GM23338 (cell line): Measurements from ENCODE around the gene GRAMD1A. TPM values are rescaled to one million over a fixed set of nuclear protein-coding genes. Genes with fewer than 3 reads are reported as not detected.
A peak's percentile ranks its signal among the peaks of the same experiment; 100 is the strongest.
"Not testable (repeated sequence)": the region's sequence is repeated elsewhere in the genome, so short reads cannot be mapped to it uniquely, and the experiment has no call there.

Experiments used
- ATAC-seq: fragments of 200-7000 bp; cut with Tn5 transposase; 3 replicates; pipeline ENCODE4 v1.9.1; 2020
- DNase-seq: peaks from one replicate; pipeline ENCODE4 v3.0.0-alpha.2; 2015; ENCODE audit warnings: low spot score
- H2AFZ ChIP-seq: fragments of 200-600 bp; sonication (generic); 2 replicates; pipeline ENCODE4 v1.8.0; 2016; ENCODE audit warnings: antibody characterized with exemption, mild to moderate bottlenecking, moderate library complexity
- H3F3A ChIP-seq: fragments of 200-600 bp; sonication (generic); replicated peaks from 2 replicates; pipeline ENCODE4 v1.8.0; 2017; ENCODE audit warnings: antibody characterized with exemption, mixed run types, low read depth
- H3K27ac ChIP-seq: fragments of 200-600 bp; sonication (generic); 2 replicates; pipeline ENCODE4 v1.6.1; 2016; ENCODE audit warnings: low read depth
- H3K27me3 ChIP-seq: fragments of 200-600 bp; sonication (generic); 2 replicates; pipeline ENCODE4 v1.8.0; 2016; ENCODE audit warnings: mild to moderate bottlenecking, mixed run types, moderate library complexity; ENCODE audit not compliant: insufficient read depth
- H3K36me3 ChIP-seq: fragments of 200-600 bp; sonication (generic); 2 replicates; pipeline ENCODE4 v1.8.0; 2016; ENCODE audit warnings: mild to moderate bottlenecking; ENCODE audit not compliant: insufficient read depth
- H3K4me1 ChIP-seq: fragments of 200-600 bp; sonication (generic); 2 replicates; pipeline ENCODE4 v1.8.0; 2016; ENCODE audit warnings: mild to moderate bottlenecking, moderate library complexity; ENCODE audit not compliant: insufficient read depth
- H3K4me2 ChIP-seq: fragments of 200-600 bp; sonication (generic); 2 replicates; pipeline ENCODE4 v1.7.1; 2017; ENCODE audit warnings: mixed run types
- H3K4me3 ChIP-seq: fragments of 200-600 bp; sonication (generic); 2 replicates; pipeline ENCODE4 v1.6.1; 2016; ENCODE audit warnings: mixed run types
- H3K79me2 ChIP-seq: fragments of 200-600 bp; sonication (generic); replicated peaks from 2 replicates; pipeline ENCODE4 v1.8.0; 2017; ENCODE audit warnings: mild to moderate bottlenecking; ENCODE audit not compliant: insufficient read depth
- H3K9me2 ChIP-seq: fragments of 200-600 bp; sonication (generic); 2 replicates; pipeline ENCODE4 v1.8.0; 2017; ENCODE audit not compliant: insufficient read depth
- H4K20me1 ChIP-seq: fragments of 200-600 bp; sonication (generic); replicated peaks from 2 replicates; pipeline ENCODE4 v1.8.0; 2017; ENCODE audit warnings: mild to moderate bottlenecking; ENCODE audit not compliant: insufficient read depth
- H3K27ac Mint-ChIP-seq: 2 replicates; pipeline ENCODE4 v1.8.0; 2020; ENCODE audit warnings: inconsistent platforms, mild to moderate bottlenecking, moderate library complexity, mixed read lengths
- H3K27me3 Mint-ChIP-seq: 3 replicates; pipeline ENCODE4 v1.8.0; 2022; ENCODE audit warnings: low read depth, mild to moderate bottlenecking, moderate library complexity, mixed read lengths, inconsistent platforms; ENCODE audit not compliant: insufficient read depth, poor library complexity
- H3K36me3 Mint-ChIP-seq: 3 replicates; pipeline ENCODE4 v1.8.0; 2021; ENCODE audit warnings: low read depth, mild to moderate bottlenecking, inconsistent platforms, moderate library complexity, mixed read lengths
- H3K4me1 Mint-ChIP-seq: 3 replicates; pipeline ENCODE4 v1.8.0; 2020; ENCODE audit warnings: mild to moderate bottlenecking, inconsistent platforms, mixed read lengths
- H3K4me3 Mint-ChIP-seq: 3 replicates; pipeline ENCODE4 v1.8.0; 2021; ENCODE audit warnings: moderate library complexity, mild to moderate bottlenecking, inconsistent platforms, mixed read lengths
- H3K9me3 Mint-ChIP-seq: 3 replicates; pipeline ENCODE4 v1.8.0; 2020; ENCODE audit warnings: moderate library complexity, mild to moderate bottlenecking, inconsistent platforms, mixed read lengths
- CREB1 ChIP-seq: fragments of 250-450 bp; sonication (Bioruptor Pico); IDR thresholded peaks from 2 replicates; pipeline ENCODE4 v1.5.0; 2020; ENCODE audit warnings: low read depth, mild to moderate bottlenecking, moderate library complexity
- NANOG ChIP-seq: IDR thresholded peaks from 2 replicates; pipeline ENCODE4 v1.6.1; 2016; ENCODE audit warnings: antibody characterized with exemption, borderline replicate concordance
- POLR2AphosphoS5 ChIP-seq: IDR thresholded peaks from 2 replicates; pipeline ENCODE4 v1.6.1; 2016; ENCODE audit warnings: antibody characterized with exemption, low read depth
- ZNF331 ChIP-seq: fragments of 250-450 bp; sonication (Bioruptor Pico); IDR thresholded peaks from 2 replicates; pipeline ENCODE4 v1.5.0; 2020; ENCODE audit warnings: low read depth, mild to moderate bottlenecking, moderate library complexity
- polyA plus RNA-seq: library from polyadenylated mRNA; unstranded; fragments of >200 nt; fragmentation: Nextera tagmentation; extraction: Ambion mirVana; gene quantifications from 2 replicates; pipeline ENCODE4 v1.2.1, GENCODE V29; 2016
- total RNA-seq: library from RNA; depleted of rRNA; stranded (reverse); fragments of >200 nt; shearing (Covaris generic); gene quantifications from 2 replicates; pipeline ENCODE4 v1.2.3, GENCODE V29; 2014
- TF ChIP-seq, protein P1 (sequence below): fragments of 250-450 bp; sonication (Bioruptor Pico); IDR thresholded peaks from 2 replicates; pipeline ENCODE4 v1.5.0; 2020; ENCODE audit warnings: mild to moderate bottlenecking, moderate library complexity
- TF ChIP-seq, protein P2 (sequence below): IDR thresholded peaks from 2 replicates; pipeline ENCODE4 v1.6.1; 2016; ENCODE audit warnings: antibody characterized with exemption

The GRAMD1A gene
- total and polyA plus RNA-seq, 2 experiments from 2014 or later, result 122 to 174 TPM

DNA sequence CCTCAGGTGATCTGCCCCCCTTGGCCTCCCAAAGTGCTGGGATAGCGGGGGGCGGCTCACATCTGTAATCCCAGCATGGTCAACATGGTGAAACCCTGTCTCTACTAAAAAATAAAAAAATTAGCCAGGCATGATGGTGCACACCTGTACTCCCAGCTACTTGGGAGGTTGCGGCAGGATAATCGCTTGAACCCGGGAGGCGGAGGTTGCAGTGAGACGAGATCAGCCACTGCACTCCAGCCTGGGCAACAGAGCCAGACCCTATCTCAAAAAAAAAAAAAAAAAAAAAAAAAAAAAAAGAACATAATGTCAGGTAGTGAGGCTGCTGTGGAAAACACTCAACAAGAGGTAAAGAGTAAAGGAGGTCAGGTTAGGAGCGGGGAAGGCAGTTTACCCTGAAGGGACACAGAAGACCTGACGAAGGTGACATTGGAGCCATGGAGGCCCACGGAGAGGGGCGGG lies 29.2 kb downstream of the GRAMD1A start:
- Histone ChIP-seq H3K27me3 (peaks cover 34% of the 10 kb centered on the region), H3K4me1 (peaks cover 15% of the 10 kb centered on the region), H3K4me2 (peak overlapping the region; percentile 86), H3K4me3 (peak overlapping the region; percentile 66; the same call in 1 of the 2 replicates), H3F3A (peaks cover 50% of the 10 kb centered on the region), H4K20me1 (peaks cover 11% of the 10 kb centered on the region; the same call in 1 of the 2 replicates), H3K36me3 (peaks cover 25% of the 10 kb centered on the region)
- Mint-ChIP-seq H3K36me3 (peaks cover 40% of the 10 kb centered on the region), H3K27me3 (peaks cover 45% of the 10 kb centered on the region), H3K4me3 (peak overlapping the region; percentile 51; the same call in 2 of the 3 replicates)
- not testable (repeated sequence) for H2AFZ ChIP-seq, H3K9me3 Mint-ChIP-seq, H3K9me2 ChIP-seq, DNase-seq, H3K27ac Mint-ChIP-seq, H3K4me1 Mint-ChIP-seq, H3K27ac ChIP-seq, ATAC-seq, H3K79me2 ChIP-seq
- peak; percentile 65 for TF ChIP-seq POLR2AphosphoS5

DNA sequence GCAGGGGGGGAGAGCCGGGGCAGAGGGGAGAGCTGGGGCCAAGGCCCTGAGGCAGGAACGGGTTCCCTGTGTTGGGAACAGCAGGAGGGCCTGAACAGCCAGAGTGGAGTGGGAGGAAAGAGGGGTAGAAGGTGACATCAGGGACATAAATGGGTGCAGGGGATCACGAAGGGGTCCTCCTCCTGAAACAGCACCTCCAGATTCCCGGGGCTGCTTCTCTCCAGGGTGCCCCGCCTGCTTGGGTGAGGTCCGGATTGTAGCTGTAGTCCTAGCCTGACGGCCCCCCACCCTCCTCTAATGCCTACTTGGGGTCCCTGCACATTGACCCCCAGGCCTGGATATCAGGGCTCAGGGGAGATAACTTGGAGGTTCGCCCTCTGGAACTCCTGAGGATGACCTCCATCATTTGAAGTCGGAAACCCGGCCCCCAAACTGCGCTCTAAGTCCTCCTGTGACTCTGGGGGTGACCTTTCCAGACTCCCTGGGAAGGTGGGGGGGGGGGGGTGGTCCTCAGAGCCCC lies 29.7 kb downstream of the GRAMD1A start:
- Histone ChIP-seq H3K79me2 (no peaks in the 10 kb centered on the region), H3K36me3 (peaks cover 25% of the 10 kb centered on the region), H3K4me1 (peaks cover 15% of the 10 kb centered on the region), H2AFZ (no peak overlapping the region; the same call in 1 of the 2 replicates), H3K27ac (no peak overlapping the region), H4K20me1 (peaks cover 11% of the 10 kb centered on the region; the same call in 1 of the 2 replicates), H3K4me2 (peak overlapping the region; percentile 86), H3K4me3 (peak overlapping the region; percentile 66), H3K27me3 (peaks cover 34% of the 10 kb centered on the region), H3K9me2 (no peaks in the 10 kb centered on the region), H3F3A (peaks cover 50% of the 10 kb centered on the region)
- Mint-ChIP-seq H3K27me3 (peaks cover 48% of the 10 kb centered on the region), H3K9me3 (peaks cover 7% of the 10 kb centered on the region; the same call in 2 of the 3 replicates), H3K4me1 (peaks cover 6% of the 10 kb centered on the region; the same call in 2 of the 3 replicates), H3K4me3 (peak overlapping the region; percentile 51), H3K27ac (no peak overlapping the region), H3K36me3 (peaks cover 35% of the 10 kb centered on the region)
- TF ChIP-seq POLR2AphosphoS5 (0 out of 2 replicates have a peak, but pooled peaks have one; percentile 11), ZNF331 (CRISPR knock-in tag) (no peak), NANOG (no peak), CREB1 (no peak)
- TF ChIP-seq, protein P1, sequence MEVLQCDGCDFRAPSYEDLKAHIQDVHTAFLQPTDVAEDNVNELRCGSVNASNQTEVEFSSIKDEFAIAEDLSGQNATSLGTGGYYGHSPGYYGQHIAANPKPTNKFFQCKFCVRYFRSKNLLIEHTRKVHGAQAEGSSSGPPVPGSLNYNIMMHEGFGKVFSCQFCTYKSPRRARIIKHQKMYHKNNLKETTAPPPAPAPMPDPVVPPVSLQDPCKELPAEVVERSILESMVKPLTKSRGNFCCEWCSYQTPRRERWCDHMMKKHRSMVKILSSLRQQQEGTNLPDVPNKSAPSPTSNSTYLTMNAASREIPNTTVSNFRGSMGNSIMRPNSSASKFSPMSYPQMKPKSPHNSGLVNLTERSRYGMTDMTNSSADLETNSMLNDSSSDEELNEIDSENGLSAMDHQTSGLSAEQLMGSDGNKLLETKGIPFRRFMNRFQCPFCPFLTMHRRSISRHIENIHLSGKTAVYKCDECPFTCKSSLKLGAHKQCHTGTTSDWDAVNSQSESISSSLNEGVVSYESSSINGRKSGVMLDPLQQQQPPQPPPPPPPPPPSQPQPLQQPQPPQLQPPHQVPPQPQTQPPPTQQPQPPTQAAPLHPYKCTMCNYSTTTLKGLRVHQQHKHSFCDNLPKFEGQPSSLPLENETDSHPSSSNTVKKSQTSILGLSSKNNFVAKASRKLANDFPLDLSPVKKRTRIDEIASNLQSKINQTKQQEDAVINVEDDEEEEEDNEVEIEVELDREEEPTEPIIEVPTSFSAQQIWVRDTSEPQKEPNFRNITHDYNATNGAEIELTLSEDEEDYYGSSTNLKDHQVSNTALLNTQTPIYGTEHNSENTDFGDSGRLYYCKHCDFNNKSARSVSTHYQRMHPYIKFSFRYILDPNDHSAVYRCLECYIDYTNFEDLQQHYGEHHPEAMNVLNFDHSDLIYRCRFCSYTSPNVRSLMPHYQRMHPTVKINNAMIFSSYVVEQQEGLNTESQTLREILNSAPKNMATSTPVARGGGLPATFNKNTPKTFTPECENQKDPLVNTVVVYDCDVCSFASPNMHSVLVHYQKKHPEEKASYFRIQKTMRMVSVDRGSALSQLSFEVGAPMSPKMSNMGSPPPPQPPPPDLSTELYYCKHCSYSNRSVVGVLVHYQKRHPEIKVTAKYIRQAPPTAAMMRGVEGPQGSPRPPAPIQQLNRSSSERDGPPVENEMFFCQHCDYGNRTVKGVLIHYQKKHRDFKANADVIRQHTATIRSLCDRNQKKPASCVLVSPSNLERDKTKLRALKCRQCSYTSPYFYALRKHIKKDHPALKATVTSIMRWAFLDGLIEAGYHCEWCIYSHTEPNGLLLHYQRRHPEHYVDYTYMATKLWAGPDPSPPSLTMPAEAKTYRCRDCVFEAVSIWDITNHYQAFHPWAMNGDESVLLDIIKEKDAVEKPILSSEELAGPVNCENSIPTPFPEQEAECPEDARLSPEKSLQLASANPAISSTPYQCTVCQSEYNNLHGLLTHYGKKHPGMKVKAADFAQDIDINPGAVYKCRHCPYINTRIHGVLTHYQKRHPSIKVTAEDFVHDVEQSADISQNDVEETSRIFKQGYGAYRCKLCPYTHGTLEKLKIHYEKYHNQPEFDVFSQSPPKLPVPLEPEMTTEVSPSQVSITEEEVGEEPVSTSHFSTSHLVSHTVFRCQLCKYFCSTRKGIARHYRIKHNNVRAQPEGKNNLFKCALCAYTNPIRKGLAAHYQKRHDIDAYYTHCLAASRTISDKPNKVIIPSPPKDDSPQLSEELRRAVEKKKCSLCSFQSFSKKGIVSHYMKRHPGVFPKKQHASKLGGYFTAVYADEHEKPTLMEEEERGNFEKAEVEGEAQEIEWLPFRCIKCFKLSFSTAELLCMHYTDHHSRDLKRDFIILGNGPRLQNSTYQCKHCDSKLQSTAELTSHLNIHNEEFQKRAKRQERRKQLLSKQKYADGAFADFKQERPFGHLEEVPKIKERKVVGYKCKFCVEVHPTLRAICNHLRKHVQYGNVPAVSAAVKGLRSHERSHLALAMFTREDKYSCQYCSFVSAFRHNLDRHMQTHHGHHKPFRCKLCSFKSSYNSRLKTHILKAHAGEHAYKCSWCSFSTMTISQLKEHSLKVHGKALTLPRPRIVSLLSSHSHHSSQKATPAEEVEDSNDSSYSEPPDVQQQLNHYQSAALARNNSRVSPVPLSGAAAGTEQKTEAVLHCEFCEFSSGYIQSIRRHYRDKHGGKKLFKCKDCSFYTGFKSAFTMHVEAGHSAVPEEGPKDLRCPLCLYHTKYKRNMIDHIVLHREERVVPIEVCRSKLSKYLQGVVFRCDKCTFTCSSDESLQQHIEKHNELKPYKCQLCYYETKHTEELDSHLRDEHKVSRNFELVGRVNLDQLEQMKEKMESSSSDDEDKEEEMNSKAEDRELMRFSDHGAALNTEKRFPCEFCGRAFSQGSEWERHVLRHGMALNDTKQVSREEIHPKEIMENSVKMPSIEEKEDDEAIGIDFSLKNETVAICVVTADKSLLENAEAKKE (CRISPR knock-in tag), result no peak
- TF ChIP-seq, protein P2, sequence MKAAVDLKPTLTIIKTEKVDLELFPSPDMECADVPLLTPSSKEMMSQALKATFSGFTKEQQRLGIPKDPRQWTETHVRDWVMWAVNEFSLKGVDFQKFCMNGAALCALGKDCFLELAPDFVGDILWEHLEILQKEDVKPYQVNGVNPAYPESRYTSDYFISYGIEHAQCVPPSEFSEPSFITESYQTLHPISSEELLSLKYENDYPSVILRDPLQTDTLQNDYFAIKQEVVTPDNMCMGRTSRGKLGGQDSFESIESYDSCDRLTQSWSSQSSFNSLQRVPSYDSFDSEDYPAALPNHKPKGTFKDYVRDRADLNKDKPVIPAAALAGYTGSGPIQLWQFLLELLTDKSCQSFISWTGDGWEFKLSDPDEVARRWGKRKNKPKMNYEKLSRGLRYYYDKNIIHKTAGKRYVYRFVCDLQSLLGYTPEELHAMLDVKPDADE, result no peak
- ATAC-seq (peak; percentile 4), DNase-seq (peak; percentile 60)
